Measurements from ENCODE around the gene HDAC7.
"Not testable (repeated sequence)": the region's sequence is repeated elsewhere in the genome, so short reads cannot be mapped to it uniquely, and the experiment has no call there.

Gene HDAC7

DNA sequence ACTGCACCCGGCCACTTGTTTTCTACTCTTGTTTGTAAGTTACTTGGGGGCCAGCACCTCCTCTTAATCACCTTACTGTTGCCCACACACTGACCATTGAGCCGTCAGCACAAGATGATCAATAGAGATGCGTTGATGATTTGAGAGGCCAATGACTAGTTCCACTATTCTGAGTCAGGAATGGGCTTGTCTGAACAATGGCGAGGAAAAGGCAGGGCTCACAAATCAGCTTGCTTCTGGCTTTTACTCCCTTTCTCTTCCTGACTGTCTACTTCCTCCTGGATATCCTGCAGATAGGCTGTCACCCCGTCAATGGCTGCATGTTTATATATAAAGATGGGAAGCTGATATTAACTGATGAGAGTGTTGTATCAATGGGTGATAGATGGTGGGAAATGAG, 29.1 kb upstream of the HDAC7 start:
- no peak for DNase-seq

DNA sequence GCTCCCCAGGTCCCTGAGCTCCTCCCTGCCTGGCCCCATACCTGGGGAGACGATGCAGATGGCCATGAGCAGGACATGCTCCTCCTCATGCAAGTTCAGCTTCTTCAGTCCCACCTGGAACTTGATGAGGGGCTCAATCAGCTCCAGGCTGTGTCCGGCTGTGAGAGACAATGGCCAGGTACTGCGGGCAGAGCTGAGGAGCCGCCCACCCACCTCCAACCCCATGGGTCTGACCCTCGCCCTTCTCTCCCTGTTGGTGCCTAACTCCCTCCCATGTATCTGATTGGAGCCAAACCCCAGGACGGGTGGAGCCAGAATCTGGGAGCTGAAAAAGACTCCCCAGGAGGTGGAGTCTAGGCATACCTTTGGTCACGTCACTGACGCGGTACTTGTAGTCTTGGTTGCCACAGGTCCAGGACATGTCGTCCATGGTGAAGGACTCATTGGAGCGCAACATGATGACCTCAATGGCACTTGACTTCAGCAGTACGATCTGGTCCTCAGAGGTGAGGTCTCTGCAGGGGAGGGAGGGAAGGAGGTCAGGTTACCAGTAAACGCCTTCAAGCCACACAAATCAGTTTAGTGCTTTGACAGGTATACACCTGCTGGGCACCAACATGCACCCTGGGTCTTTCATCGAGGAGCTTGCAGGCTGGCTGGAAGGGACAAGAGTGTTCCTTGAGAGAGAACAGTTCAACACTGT, 26.7 kb upstream of the HDAC7 start:
- DNase-seq, result no peak

DNA sequence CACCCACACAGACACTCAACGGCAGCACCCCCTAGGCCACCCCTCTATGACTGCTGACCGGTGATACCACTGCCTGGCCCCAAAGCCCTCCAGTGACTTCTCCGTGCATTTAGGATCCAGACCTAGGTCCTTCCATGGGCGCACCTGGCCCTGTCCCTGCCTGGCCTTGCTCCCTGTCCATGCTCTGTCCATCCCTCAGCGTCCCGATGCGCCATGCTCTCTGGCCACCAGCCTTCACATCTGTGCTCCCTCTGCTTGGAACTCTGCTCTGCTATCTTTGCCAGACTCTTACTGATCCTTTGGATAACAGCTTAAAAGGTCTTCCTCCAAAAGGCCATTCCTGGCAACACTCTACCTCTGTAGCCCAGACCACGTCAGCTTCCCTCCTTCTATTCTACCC, 25.4 kb upstream of the HDAC7 start:
- no peak for DNase-seq

- no peak for DNase-seq
Measured at GRCh38 chr12:47844264-47845019, 24.7 kb upstream of the HDAC7 start.

DNA sequence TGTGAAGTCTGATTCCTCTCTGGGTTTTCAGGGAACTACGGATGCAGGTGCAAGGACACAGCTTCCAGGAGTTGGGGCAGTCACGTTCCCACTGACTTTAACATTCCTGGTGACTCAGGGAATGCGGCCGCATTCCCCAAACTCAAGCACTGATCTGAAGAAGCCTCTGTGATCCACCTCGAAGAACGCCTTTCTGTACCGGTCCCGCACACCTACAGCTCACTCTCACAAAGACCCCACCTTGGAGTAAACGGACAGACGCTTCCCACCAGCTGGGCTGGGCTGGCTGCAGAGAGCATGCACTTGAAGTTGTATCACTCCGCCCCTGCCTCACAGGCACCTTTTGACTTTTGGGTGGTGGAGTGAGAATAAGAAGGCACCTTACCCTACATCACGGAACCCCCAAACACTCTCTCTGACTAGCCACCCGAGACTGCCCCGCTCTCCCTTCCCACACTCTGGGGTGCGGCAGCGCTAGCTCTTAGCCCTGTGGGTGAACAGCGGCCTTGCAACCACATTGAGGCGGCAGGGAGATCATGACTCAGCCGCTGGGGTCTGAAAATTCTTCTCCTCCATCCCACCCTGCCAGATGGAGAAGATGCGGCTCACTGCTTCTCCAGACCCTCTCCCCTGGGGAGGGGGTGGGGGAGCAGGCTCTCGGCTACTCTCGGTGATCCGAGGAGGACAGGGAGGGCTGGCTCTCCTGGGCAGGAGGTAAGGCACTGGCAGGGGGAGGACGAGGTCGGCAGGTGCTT, 23.7 kb upstream of the HDAC7 start:
- DNase-seq, result no peak

DNA sequence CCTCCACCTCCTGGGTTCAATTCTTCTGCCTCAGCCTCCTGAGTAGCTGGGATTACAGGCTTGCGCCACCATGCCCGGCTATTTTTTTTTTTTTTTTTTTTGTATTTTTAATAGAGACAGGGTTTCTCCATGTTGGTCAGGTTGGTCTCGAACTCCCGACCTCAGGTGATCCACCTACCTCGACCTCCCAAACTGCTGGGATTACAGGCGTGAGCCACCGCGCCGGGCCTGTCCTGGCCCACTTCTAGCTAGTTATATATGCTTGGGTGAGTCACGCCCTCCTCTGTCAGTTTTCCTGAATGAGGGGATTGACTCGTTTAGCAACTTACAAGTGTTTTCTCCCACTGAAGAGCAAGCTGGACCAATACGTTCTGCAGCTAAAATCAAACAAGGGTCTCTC, 22.8 kb upstream of the HDAC7 start:
- not testable (repeated sequence) for DNase-seq

DNA sequence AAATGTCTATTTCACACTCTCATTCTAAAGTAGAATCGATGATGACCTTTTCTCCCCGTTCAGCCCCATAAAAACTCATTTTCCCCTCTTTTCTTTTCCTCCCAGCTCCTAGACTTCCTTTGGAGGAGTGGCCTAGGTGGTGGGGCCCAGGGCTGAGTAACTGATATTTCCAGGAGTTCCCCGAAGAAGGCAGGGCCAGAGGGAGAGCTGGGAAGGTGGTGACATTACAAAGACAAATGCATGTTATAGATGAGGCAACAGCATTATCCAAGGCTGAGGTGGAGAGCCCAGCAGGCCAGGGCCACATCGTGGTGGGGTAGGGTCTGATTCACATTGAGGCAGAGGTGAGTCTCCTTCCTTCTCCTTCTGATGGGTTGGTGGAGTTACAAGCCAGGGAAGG, 22.2 kb upstream of the HDAC7 start:
- DNase-seq, result no peak

DNA sequence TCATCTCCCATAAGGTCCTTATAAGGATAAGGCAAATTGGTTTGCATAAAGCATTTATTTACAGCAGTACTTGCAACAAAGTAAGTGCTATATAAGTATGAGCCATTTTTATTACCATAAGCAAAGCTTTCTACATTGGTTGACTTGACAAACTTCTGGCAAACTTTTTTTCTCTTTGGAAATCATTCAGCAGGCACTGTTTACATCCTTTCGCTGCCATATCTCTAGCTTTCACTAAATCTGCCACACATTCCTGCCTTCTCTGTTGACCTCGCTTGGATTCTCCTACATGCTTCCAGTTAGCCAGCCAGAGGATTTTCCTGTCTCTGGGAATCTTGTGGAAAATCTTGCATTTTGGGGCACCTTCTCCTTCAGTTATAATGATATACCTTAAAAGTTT, 21.8 kb upstream of the HDAC7 start:
- DNase-seq, result no peak

DNA sequence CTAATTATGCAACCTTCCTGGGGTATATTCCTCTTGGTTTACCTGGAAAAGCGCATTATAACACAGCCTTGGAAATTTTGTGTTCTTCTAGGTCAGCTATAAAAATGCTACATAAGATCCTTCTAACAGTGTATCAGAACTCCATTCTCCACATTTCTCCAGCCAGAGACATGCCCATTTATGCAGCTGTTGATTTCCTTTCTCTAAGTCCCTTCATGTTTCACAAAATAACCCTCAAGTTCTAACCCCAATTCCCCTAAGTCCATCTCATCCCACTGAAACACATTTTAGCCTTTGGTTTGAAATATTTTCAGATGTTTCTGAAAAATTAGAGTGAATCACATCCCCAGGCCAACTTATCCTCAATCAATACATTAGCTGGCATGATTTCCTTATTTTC, 20.9 kb upstream of the HDAC7 start:
- DNase-seq, result no peak

GRCh38 chr12:47839214-47839876, 19.6 kb upstream of the HDAC7 start:
- no peak for DNase-seq

- DNase-seq, result peak; percentile 54
Measured at GRCh38 chr12:47838286-47838931, 18.7 kb upstream of the HDAC7 start.

GRCh38 chr12:47837190-47838171, 17.8 kb upstream of the HDAC7 start:
- DNase-seq, result peak; percentile 67

- no peak for DNase-seq
Measured at GRCh38 chr12:47835831-47836155, 16.1 kb upstream of the HDAC7 start.

DNA sequence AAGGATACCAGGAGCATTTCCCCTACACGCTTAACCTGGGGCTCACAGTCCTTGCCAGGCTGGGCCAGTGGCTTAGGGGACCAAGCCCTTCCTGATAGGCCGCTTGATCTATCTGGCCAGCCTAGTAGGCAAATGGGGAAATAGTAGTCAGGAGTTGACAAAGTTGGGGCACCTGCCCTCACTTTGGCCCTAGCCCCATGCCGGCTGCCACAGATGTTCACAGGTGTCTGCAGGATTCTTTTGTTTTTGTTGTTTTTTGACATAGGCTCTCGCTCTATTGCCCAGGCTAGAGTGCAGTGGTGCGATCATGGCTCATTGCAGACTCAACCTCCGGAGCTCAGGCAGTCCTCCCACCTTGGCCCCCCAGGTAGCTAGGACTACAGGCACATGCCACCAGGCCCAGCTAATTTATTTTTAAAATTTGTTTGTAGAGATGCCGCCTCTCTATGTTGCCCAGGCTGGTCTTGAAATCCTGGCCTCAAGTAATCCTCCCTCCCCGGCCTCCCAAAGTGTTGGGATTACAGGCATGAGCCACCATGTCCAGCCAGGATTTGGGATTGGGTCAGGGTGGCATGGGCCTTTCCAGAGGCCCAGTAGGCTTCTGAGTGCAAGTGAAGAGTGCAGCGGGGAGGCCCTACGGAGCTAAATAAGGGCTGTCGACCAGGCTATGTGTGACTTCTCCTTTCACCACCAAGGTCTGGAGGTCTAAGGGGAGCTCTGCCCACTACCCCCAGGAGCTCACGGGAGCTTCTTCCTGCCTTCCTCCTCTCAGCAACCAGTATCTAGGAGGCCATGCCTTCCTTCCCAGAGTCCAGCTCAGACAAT, 15.5 kb upstream of the HDAC7 start:
- no peak for DNase-seq

DNA sequence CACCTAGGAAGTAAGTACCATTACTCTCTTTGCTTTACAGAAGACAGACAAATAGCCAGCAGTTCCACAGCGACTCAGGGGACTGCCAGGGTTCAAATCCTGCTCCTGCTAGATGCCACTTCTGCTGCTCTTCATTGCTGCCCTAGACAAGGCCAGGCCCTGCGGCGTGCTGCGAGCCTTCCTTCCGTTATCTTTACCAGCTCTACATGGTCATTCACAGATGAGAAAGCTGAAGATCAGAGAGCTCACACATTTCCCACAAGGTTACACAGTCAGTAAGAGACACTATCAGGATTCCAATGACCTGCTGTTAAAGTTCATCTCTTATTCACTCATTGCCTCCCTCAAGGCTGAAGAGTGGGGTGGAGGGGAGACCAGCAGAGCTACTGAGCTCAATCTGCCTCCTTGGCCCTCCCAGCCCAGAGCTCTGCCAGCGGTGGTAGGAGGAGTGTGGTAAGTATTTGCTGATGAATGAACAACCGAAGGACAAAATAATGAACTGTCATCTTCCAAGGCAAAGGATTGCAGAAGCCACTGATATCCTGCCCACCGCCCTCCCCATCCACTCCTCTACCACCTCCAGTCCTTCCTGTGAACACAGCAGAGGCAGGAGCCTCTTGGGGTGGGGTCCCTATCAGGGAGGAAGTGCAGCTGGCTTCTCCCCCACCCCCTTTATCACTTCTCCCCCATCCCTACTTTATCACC, 14.6 kb upstream of the HDAC7 start:
- DNase-seq, result no peak

- no peak for DNase-seq
Measured at GRCh38 chr12:47833591-47834012, 13.9 kb upstream of the HDAC7 start.

DNA sequence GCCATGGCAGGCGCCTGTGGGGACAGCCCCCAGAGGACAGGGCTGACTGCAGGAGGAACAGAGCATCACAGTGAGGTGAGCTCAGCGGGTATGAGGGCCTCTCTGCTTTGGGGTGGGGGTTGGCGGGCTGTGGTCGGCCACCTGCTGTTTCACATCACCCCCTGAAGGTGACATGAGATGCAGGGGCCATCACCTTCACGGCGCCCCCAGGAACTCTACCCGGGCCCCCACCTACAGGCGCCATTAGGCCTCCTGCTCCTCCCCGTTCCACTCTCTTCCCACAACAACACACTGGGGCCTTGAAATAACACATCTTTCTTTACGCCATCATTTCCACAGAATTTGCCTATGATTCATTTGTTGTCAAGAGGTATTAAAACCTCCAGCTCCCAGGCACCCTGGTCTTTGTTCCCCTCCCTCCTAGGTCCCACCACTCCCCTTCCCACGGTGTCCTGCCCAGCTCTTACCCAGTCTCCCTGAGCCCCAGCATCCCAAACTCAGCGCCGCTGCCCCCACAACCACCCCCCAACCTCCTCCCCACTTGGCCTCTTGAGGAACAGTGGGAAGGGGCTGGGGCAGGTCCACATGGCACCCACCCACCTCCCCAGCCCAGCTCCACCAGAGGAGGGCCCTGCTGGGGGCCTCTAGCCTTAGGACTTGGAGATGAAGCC, 12.7 kb upstream of the HDAC7 start:
- DNase-seq, result peak; percentile 81

DNA sequence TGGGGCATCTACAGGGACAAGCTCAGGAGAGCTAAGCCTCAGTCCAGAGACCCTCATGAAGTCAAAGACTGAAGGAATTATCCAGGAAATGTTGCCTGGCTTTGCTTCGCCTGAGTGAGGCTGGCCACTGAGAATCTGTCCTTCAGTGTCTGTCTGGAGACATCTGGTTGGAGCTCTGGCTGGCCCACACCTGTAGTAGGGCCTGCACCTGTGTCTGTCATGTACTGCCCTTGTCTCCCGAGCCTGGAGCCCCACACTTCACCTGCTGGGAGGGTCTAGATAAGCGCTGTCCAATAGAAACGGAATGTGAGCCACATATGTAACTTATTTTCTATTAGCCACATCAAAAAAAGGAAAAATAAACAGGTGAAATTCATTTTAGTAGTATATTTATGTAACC, 9.9 kb upstream of the HDAC7 start:
- DNase-seq, result no peak

DNA sequence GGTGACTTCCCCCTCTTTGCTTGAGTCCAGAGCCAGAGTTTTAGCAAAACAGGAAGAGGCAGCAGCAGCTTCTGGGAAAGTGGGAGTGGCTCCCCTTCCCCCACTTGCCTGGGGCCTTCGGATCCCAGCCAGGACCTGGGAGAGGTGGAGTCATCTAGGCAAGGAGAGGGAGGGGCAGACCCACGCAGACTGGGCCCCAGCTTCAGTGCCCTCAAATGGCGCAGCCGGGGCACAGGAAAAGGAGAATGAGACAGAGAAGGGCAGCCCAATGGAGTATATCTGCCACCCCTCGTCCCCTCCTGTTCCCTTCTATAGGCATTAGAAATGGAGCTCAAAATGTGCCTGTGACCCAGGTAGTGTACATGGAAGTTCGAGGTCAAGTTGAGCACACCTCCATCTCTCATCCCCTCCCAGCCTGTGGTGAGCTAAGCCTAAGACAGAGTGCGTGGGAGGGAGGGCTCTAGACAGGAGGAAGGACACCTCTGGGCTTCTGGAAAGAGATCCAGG, 9.3 kb upstream of the HDAC7 start:
- DNase-seq, result no peak

Data from stimulated activated CD4-positive, alpha-beta T cell treated with anti-CD3 and anti-CD28 coated beads, Interleukin-4, amount 100 ng/mL, for 24 hours (primary cell).